ENCODE results near the gene PEX19.
A peak's percentile ranks its signal among the peaks of the same experiment; 100 is the strongest.

PEX19 gene

GRCh38 chr1:160282807-160283206 is 2.1 kb downstream of the PEX19 start:
- no peak for DNase-seq

DNA sequence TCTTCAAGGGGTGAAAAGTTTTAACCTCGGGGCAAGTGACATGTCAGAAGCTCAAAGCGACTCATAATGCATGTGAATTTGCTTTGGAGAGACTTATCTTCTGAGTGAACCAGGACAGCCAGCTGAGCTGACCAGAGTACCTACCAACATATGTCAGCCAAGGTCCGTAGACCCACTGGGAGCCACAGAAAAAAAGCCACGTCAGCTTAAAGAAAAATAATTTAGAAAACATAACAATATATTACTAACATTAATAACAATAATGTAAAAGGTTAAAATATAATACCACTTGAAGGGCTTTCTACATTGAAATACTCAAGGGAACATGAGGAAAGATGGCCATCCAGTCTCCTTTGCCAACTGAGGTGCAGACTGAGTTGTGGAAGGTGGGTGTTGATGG is 6.9 kb downstream of the PEX19 start:
- DNase-seq, result no peak

- no peak for DNase-seq
Observed at GRCh38 chr1:160277330-160277729, 7.6 kb downstream of the PEX19 start.

DNA sequence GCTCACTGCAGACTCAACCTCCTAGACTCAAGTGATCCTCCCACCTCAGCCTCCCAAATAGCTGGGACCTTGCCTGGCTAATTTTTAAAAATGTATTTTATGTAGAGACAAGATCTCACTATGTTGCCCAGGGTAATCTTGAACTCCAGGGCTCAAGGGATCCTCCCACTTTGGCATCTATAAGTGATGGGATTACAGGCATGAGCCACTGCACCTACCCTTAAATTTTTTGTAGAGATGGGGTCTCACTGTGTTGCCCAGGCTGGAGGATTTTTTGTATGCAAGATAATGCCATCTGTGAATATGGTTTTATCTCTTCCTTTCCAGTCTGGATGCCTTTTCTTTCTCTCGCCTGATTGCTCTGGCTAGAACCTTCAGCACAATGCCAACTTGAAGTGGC is 13.9 kb downstream of the PEX19 start:
- DNase-seq, result no peak

- DNase-seq, result no peak
Observed at GRCh38 chr1:160267284-160267991, 17.5 kb downstream of the PEX19 start.

DNA sequence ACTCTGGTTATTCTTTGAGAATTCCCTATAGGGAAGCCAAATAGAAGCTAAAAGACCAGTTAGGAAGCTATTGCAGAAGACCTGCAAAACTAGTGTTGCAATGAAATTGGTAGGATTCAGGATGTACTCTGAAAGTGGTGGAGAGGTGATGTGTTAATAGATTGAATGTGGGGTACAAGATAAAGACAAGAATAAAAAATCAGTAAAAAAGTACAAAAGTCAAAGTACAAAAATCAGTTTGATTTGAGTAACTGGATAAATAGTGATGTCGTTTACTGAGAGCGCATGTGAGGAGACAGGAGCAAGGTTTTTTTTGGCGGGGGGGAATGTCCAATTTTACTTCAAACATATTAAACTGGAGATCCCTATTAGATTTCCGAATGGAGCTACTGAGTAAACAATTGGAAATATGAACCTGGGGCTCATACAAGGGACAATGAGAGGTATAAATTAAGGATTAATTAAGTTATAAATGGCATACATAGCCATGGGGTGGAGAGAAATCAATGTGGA is 20.1 kb downstream of the PEX19 start:
- DNase-seq, result no peak

DNA sequence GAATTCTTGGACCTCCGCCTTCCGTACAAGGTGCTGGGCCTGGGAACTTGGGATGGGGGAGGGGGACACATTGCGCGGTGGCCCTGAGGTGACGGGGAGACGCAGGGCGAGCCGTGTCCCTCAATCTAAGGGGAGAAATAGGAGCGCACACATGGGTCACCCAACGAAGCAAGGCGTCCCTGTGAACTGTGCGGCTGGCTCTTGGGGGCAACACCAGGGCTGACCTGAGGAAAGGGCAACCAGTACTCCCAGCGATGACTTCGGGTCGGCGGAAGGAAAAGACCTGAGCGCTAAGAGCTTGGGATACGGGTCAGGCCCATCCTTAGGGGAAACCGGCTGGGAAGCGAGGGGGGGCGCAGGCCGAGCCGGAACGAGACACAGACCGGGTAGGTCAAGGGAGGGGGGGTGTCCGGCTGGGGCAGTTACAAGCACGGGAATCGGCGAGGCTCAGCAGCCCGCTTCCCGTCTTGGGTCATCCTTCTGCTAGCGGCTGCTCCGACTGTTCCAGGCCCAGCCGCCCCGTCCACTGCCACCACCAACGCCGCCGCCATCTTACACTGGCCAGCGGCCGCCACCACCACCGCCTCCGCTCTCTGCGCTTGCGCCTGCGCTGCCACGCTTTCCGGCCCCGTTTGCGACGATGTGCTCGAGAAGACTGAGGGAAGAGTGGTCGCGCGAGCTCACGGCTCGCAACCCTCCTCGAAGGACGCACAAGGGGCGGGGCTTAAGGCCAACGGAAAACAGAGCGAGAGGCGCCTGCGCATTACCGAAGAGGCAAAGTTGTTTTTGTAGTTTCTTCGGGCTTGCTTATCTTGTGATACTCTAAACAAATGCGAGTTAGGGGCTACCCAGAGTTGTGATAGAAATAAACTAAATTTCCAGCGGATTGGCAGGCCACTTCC is 22.8 kb downstream of the PEX19 start, which contains the start of gene DCAF8:
Gene DCAF8, minus strand, starts transcription at position 657 of the 902 bp plus-strand sequence. CDS start 18,541 bp downstream, outside the sequence.
- peak; percentile 47 to 99 (median 95) for DNase-seq

GRCh38 chr1:160261556-160261892 is 23.4 kb downstream of the PEX19 start:
- peak in 7 of 56 donors; percentile 11 to 48 (median 39) for DNase-seq

DNA sequence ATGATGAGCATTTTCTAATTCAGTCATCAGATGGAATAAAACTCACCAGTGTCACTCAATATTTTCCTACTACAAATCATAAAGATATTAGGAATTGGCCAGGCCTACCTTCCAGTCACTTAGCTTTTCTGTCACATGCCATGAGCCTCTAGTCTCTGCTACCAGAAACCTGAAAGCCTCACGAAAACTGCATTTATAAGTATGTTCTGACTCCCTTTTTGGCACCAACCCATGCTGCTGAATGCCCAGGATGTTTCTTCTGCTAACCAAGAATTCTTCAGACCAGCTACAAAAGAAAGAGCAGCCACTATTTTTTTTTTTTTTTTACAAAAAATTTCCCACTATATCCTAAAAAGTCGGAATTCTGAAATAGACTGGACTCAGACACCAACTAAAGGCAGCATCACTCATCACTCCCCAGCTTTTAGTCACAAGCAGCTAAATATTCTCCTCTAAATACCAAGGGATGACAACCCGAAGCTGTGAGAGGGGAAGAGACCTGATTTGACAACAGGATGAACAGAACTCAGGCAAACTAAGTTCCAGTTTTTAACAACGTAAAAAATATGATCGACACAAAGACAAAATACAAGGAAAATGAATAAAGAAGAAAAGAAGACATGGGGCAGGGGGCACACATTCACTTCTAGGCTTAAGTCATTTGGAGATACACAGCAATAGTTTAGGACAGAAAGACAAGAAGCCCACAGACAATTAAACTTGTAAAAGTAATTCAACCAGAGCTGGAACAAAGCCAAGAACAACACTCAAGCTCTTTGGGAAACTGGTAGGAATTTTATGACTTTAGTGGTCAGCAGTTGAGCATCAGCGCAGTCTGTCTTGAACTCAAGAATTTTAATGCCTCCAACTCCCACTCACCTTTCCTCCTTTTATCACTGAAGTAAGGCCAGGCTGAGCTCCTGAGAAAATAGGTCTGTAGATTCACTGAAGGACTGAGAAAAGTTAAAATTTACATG is 24.2 kb downstream of the PEX19 start:
- no peak for DNase-seq

- DNase-seq, result no peak
Observed at GRCh38 chr1:160258177-160258798, 26.6 kb downstream of the PEX19 start.

GRCh38 chr1:160257411-160258015 is 27.4 kb downstream of the PEX19 start:
- no peak for DNase-seq

DNA sequence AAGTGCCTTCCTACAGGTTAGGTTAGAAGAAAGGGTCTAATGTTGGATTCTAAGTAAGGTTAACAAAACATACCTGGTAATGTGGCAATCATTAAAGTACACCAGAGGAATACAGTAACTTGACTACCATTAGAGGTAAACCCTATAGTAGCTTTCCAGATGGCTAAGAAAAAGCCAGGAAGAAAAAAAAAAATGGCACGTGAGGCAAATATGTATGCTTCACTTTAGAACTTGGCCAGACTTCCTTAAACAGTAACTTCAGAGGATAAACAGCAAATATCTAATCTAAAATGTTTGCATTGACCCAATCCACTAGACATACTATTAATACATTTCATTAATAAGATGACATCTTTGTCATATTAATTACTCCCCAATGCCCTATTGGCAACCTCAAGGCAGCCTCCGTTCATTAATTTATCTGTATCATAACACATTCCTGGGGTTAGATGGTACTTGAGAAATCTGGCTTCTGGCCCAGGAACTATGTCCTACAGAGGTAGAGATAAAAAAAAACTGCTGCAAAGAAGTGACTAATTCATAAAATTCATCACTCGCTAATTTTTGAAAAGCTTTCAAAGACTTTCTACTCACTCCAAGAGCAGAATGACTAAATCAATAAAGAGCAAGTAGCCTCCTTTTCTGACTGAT is 28.4 kb downstream of the PEX19 start:
- DNase-seq, result no peak

DNA sequence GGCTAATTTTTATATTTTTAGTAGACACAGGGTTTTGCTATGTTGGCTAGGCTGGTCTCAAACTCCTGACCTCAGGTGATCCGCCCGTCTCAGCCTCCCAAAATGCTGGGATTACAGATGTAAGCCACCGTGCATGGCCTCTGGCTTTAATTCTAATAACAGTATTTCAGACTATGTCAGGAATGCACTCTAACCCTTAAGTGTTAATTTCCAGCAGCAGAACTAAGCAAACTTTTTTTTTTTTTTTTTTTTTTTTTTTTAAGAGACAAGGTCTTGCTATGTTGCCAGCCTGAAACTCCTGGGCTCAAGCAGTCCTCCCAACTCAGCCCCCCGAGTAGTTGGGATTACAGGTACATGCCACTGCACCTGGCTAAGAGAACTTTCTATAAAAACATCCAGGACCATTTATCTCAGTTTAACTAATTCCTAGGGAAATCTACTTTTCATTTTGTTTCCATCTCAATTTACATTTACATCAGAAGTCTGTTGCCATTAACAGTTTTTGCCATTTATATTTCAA is 29.1 kb downstream of the PEX19 start:
- DNase-seq, result no peak

GRCh38 chr1:160251687-160252526 is 33.0 kb downstream of the PEX19 start:
- peak in 53 of 56 donors; percentile 1 to 88 (median 51) for DNase-seq

DNA sequence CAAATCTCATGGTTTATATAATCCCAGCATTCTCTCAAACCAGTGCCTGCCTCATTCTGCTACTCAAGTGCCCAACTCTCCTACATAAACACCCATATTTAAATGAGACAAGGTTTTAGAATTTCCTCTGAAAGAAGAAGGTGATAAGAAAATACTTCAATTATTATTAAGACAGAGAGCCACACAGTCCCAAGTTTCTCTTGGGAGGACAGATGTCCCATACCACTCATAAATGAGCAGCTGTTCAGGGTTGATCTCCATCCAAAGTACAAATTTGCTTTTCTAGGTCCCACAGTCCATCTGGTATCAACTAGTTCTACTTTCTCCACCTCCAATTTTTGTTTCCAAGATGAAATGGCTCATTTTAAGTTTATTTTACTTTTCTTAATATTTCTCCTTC is 33.9 kb downstream of the PEX19 start:
- no peak for DNase-seq

- DNase-seq, result no peak
Observed at GRCh38 chr1:160247053-160247452, 37.9 kb downstream of the PEX19 start.

GRCh38 chr1:160245434-160245833 is 39.5 kb downstream of the PEX19 start:
- DNase-seq, result no peak

- no peak for DNase-seq
Observed at GRCh38 chr1:160244209-160244608, 40.7 kb downstream of the PEX19 start.
